LNCaP clone FGC (cell line): ENCODE results near the gene MUC20.

Experiments
- DNase-seq: peaks from one replicate; pipeline ENCODE4 v3.0.0-alpha.2; 2011; ENCODE audit warnings: low read depth
- H3K4me3 ChIP-seq: 2 replicates; pipeline ENCODE4 v1.5.1; 2011; ENCODE audit warnings: mild to moderate bottlenecking, low read depth, low read length, control low read depth
- TF ChIP-seq, protein P1 (sequence below): IDR thresholded peaks from 2 replicates; pipeline ENCODE4 v1.5.1; 2012; ENCODE audit warnings: mild to moderate bottlenecking; ENCODE audit not compliant: control insufficient read depth, insufficient read depth; ENCODE audit errors: extremely low read depth

MUC20 gene

GRCh38 chr3:195701042-195701915, 19.5 kb upstream of the MUC20 start:
- H3K4me3 ChIP-seq, result no peak overlapping the region
- TF ChIP-seq, protein P1, sequence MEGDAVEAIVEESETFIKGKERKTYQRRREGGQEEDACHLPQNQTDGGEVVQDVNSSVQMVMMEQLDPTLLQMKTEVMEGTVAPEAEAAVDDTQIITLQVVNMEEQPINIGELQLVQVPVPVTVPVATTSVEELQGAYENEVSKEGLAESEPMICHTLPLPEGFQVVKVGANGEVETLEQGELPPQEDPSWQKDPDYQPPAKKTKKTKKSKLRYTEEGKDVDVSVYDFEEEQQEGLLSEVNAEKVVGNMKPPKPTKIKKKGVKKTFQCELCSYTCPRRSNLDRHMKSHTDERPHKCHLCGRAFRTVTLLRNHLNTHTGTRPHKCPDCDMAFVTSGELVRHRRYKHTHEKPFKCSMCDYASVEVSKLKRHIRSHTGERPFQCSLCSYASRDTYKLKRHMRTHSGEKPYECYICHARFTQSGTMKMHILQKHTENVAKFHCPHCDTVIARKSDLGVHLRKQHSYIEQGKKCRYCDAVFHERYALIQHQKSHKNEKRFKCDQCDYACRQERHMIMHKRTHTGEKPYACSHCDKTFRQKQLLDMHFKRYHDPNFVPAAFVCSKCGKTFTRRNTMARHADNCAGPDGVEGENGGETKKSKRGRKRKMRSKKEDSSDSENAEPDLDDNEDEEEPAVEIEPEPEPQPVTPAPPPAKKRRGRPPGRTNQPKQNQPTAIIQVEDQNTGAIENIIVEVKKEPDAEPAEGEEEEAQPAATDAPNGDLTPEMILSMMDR, result no peak
- no peak for DNase-seq

DNA sequence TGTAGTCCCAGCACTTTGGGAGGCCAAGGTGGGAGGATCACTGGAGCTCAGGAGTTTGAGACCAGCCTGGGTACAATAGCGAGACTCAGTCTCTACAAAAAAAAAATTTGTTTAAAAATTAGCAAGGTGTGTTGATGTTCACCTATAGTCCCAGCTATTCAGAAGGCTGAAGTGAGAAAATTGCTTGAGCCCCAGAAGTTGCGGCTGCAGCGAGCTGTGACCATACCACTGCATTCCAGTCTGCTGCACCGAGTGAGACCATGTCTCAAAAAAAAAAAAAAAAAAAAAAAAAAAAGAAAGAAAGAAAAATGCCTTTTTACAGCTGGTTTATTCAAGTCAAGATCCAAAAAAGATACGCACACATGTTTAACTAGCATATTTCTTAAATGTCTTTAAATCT, 17.0 kb upstream of the MUC20 start:
- TF ChIP-seq, protein P1, result no peak
- no peak for DNase-seq
- no peak overlapping the region for H3K4me3 ChIP-seq

- no peak for DNase-seq
- no peak overlapping the region for H3K4me3 ChIP-seq
- TF ChIP-seq, protein P1, result no peak
Observed at GRCh38 chr3:195704433-195704999, 16.3 kb upstream of the MUC20 start.

- DNase-seq, result no peak
- H3K4me3 ChIP-seq, result no peak overlapping the region
- TF ChIP-seq, protein P1, result no peak
Observed at GRCh38 chr3:195705081-195705991, 15.4 kb upstream of the MUC20 start.

DNA sequence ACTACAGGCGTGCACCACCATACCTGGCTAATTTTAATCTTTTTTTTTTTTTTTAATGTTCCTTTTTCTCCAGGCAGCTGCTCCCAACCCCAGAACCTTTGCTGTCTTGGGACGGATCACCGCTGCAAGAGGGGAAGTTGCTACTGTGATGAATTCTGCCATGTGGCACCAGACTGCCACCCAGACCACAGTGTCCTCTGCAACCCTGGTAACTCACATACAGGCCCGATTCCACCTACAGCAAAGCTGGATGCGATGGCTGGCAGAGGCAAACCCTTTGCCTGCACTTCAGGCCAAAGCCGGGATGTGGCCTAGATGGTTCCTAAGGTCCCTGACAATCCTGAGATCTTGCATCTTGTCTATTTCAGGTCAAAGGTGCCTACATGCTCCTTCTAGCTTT, 12.7 kb upstream of the MUC20 start:
- TF ChIP-seq, protein P1, result no peak
- no peak overlapping the region for H3K4me3 ChIP-seq
- DNase-seq, result no peak

GRCh38 chr3:195708626-195709481, 11.9 kb upstream of the MUC20 start:
- DNase-seq, result no peak
- TF ChIP-seq, protein P1, result no peak
- no peak overlapping the region for H3K4me3 ChIP-seq
